GM19099 (cell line): ENCODE measurements around the gene CCL1.

Experiments
- POLR2A ChIP-seq: IDR thresholded peaks from 3 replicates; pipeline ENCODE4 v1.6.1; 2011; ENCODE audit warnings: low read depth; ENCODE audit not compliant: insufficient read length; ENCODE audit errors: extremely low read depth

Gene CCL1

GRCh38 chr17:34387566-34387965, 24.5 kb upstream of the CCL1 start:
- TF ChIP-seq POLR2A = no peak

GRCh38 chr17:34386697-34387550, 23.9 kb upstream of the CCL1 start:
- no peak for TF ChIP-seq POLR2A

GRCh38 chr17:34386343-34386696, 23.3 kb upstream of the CCL1 start:
- no peak for TF ChIP-seq POLR2A

GRCh38 chr17:34384822-34385605, 22.0 kb upstream of the CCL1 start:
- TF ChIP-seq POLR2A = no peak

GRCh38 chr17:34384271-34384670, 21.2 kb upstream of the CCL1 start:
- no peak for TF ChIP-seq POLR2A

- no peak for TF ChIP-seq POLR2A
Observed at GRCh38 chr17:34383216-34383615, 20.2 kb upstream of the CCL1 start.

- no peak for TF ChIP-seq POLR2A
Observed at GRCh38 chr17:34382621-34383124, 19.6 kb upstream of the CCL1 start.

GRCh38 chr17:34379868-34380267, 16.8 kb upstream of the CCL1 start:
- no peak for TF ChIP-seq POLR2A

- TF ChIP-seq POLR2A = no peak
Observed at GRCh38 chr17:34378664-34379101, 15.7 kb upstream of the CCL1 start.

GRCh38 chr17:34377078-34377823, 14.2 kb upstream of the CCL1 start:
- TF ChIP-seq POLR2A = no peak

- no peak for TF ChIP-seq POLR2A
Observed at GRCh38 chr17:34375426-34375997, 12.5 kb upstream of the CCL1 start.

- no peak for TF ChIP-seq POLR2A
Observed at GRCh38 chr17:34374457-34374856, 11.4 kb upstream of the CCL1 start.

- no peak for TF ChIP-seq POLR2A
Observed at GRCh38 chr17:34371405-34372100, 8.5 kb upstream of the CCL1 start.

GRCh38 chr17:34370997-34371395, 8.0 kb upstream of the CCL1 start:
- TF ChIP-seq POLR2A = no peak
